Activated CD4-positive, CD25-positive, alpha-beta regulatory T cell treated with anti-CD3 and anti-CD28 coated beads, Interleukin-2, amount 50 U/mL, for 24 hours (primary cell): ENCODE data around the gene RAB28.

Experiments used
- ATAC-seq, 2 donors: fragments of 150-1000 bp; cut with Tn5 transposase; one replicate each; pipeline ENCODE4 v1.10.0; 2021; ENCODE audit warnings: mild to moderate bottlenecking in 1 of 2, moderate library complexity in 1 of 2

The RAB28 gene

GRCh38 chr4:13368217-13368616 is 115.9 kb downstream of the RAB28 start:
- no peak for ATAC-seq

- no peak for ATAC-seq
Observed at GRCh38 chr4:13367691-13368090, 116.4 kb downstream of the RAB28 start.

GRCh38 chr4:13367244-13367643 is 116.9 kb downstream of the RAB28 start:
- no peak for ATAC-seq

GRCh38 chr4:13365195-13365594 is 118.9 kb downstream of the RAB28 start:
- no peak for ATAC-seq

GRCh38 chr4:13364653-13365052 is 119.5 kb downstream of the RAB28 start:
- ATAC-seq, result no peak

GRCh38 chr4:13364172-13364571 is 120.0 kb downstream of the RAB28 start:
- no peak for ATAC-seq

GRCh38 chr4:13359809-13360208 is 124.3 kb downstream of the RAB28 start:
- no peak for ATAC-seq

- no peak for ATAC-seq
Observed at GRCh38 chr4:13355111-13355880, 128.8 kb downstream of the RAB28 start.

GRCh38 chr4:13349096-13349495 is 135.0 kb downstream of the RAB28 start:
- no peak for ATAC-seq

- no peak for ATAC-seq
Observed at GRCh38 chr4:13348216-13348615, 135.9 kb downstream of the RAB28 start.

- ATAC-seq, result no peak
Observed at GRCh38 chr4:13347517-13348125, 136.5 kb downstream of the RAB28 start.

GRCh38 chr4:13344216-13344615 is 139.9 kb downstream of the RAB28 start:
- no peak for ATAC-seq

- ATAC-seq, result no peak
Observed at GRCh38 chr4:13340672-13341071, 143.5 kb downstream of the RAB28 start.

GRCh38 chr4:13331827-13332226 is 152.3 kb downstream of the RAB28 start:
- no peak for ATAC-seq

GRCh38 chr4:13329963-13330362 is 154.2 kb downstream of the RAB28 start:
- ATAC-seq, result no peak

- no peak for ATAC-seq
Observed at GRCh38 chr4:13329340-13329850, 154.7 kb downstream of the RAB28 start.

- ATAC-seq, result no peak
Observed at GRCh38 chr4:13328591-13328990, 155.5 kb downstream of the RAB28 start.

GRCh38 chr4:13327991-13328390 is 156.1 kb downstream of the RAB28 start:
- no peak for ATAC-seq

GRCh38 chr4:13325744-13326143 is 158.4 kb downstream of the RAB28 start:
- ATAC-seq, result no peak

GRCh38 chr4:13323921-13324320 is 160.2 kb downstream of the RAB28 start:
- ATAC-seq, result no peak

GRCh38 chr4:13322681-13323101 is 161.4 kb downstream of the RAB28 start:
- ATAC-seq, result no peak
